ENCODE results near the gene SLCO3A1. TPM values are rescaled to one million over a fixed set of nuclear protein-coding genes. Genes with fewer than 3 reads are reported as not detected.

The SLCO3A1 gene
- total and polyA plus RNA-seq, 5 experiments from 2014 or later: 9.3 to 12.9 (median 11.8) TPM

DNA sequence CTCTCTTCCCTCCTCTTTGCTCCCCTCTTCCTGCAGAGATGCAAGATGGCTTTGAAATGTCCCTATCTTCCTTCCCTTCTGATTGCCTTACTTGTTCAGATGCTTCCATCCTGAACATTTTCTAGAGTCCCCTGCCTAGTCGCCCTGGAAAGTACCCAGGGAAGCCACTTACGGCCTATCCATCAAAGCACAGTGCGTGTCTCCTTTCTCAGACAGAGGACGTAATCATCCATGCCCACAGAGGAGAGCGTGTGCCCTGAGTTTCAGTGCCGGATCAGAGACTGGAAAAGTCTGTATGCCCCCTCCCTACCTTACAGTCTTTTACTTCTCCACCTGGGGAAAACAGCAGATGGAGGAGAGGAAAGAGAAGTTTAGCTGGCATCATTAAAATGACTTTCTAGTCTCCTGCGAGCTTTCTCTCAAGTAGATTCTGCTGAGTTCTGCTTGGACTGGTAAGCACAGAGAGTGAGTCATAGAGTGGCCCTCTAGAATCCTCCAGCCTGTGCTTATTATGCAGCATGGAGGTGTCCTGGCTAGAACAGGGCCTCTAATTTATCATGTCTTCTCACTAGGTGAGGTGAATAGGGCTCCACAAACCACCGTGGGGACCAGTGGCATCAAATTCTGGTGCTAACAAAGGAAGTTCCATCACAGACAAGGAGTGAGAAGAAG, 114.6 kb downstream of the SLCO3A1 start:
- H3K4me3 Mint-ChIP-seq: no peak overlapping the region
- DNase-seq (no peak), ATAC-seq (no peak)
- peaks cover 13 to 22% (median 14%) of the 10 kb centered on the region in 4 donors for H3K4me1 Mint-ChIP-seq
- POLR2A ChIA-PET: no interaction called here
- H3K27ac Mint-ChIP-seq: no peak overlapping the region
- peaks cover 0 to 2% (median 0%) of the 10 kb centered on the region in 5 donors for H3K27me3 Mint-ChIP-seq
- peaks cover 0 to 3% (median 0%) of the 10 kb centered on the region in 9 donors for H3K9me3 Mint-ChIP-seq
- H3K36me3 Mint-ChIP-seq: peaks cover 0 to 4% (median 2%) of the 10 kb centered on the region in 3 donors

DNA sequence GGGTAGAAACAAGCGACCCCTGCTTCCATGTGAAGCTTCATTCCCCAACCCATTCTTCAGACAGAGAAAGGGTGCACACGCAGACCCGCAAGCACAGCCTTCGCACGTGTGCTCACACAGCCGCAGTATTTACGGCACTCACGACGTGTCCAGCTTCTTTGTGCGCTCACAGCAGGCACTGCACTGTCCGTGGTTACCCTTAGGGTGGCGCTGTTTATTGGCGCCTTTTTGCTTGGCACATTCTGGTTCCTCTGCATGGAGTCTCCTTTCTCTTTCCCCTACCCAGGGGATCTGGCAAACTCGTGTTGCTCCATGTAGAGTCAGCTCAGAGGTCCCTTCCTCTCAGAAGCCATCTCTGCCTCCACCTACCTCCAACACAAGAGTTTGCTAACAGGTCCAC, 115.1 kb downstream of the SLCO3A1 start:
- H3K27me3 Mint-ChIP-seq: peaks cover 0 to 2% (median 0%) of the 10 kb centered on the region in 5 donors
- POLR2A ChIA-PET: no interaction called here

DNA sequence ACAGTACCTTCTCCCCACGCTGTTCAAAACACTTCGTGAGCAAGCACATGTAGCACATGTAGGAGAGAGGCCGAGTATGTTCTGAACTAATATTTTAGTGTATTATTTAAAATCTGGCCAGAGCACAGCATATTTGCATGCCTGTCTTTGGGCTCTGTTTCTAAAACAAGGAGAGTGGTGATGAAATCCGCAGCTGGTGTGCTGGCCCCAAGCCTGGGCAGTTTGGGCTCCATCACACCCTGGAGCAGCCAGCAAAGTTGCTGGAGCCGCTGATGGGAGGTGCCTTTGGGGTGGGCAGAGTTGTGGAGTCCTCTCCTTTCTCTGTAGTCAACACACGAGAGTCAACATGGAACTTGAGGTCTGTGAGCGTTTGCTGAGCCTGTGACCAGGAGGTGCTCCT, 116.6 kb downstream of the SLCO3A1 start:
- POLR2A ChIA-PET: no interaction called here
- Mint-ChIP-seq H3K27ac (no peak overlapping the region), H3K4me1 (peaks cover 6 to 25% (median 16%) of the 10 kb centered on the region in 4 donors), H3K9me3 (peaks cover 0 to 2% (median 0%) of the 10 kb centered on the region in 9 donors), H3K36me3 (peaks cover 0 to 2% (median 0%) of the 10 kb centered on the region in 3 donors), H3K4me3 (no peak overlapping the region), H3K27me3 (peaks cover 0 to 3% (median 0%) of the 10 kb centered on the region in 5 donors)
- ATAC-seq (no peak), DNase-seq (no peak)

More for the DNA sequence above, 115.1 kb downstream of the SLCO3A1 start:
- Mint-ChIP-seq H3K27ac (no peak overlapping the region), H3K36me3 (peaks cover 0 to 2% (median 1%) of the 10 kb centered on the region in 3 donors), H3K4me3 (no peak overlapping the region), H3K4me1 (peaks cover 10 to 23% (median 15%) of the 10 kb centered on the region in 4 donors), H3K9me3 (peaks cover 0 to 2% (median 0%) of the 10 kb centered on the region in 9 donors)
- DNase-seq: no peak
- ATAC-seq: no peak

DNA sequence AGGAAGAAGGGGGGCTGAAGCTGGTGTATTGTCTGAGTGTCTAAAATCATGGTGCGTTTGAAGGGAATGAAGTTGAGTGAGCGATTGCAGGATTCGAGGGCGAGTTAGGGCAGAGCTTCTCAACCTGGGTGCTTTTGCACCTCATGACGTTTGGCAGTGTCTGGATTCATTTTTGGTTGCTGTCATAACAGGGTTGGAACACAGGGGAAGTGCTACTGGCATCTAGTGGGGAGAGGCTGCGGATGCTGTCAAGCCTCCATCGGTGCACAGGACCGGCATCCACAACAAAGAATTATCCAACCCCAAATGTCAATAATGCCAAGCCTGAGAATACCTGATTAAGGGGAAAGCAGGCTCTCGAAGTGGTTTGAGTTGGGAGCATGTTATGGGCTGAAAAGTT, 120.0 kb downstream of the SLCO3A1 start:
- H3K9me3 Mint-ChIP-seq: peaks cover 0 to 15% (median 0%) of the 10 kb centered on the region in 9 donors
- H3K27me3 Mint-ChIP-seq: peaks cover 0 to 3% (median 0%) of the 10 kb centered on the region in 5 donors
- H3K36me3 Mint-ChIP-seq: peaks cover 0 to 2% (median 0%) of the 10 kb centered on the region in 3 donors
- POLR2A ChIA-PET: no interaction called here
- ATAC-seq: no peak
- DNase-seq: no peak
- peaks cover 6 to 23% (median 14%) of the 10 kb centered on the region in 4 donors for H3K4me1 Mint-ChIP-seq
- no peak overlapping the region for H3K4me3 Mint-ChIP-seq
- H3K27ac Mint-ChIP-seq: peak overlapping the region in 1 of 10 donors; percentile 41

DNA sequence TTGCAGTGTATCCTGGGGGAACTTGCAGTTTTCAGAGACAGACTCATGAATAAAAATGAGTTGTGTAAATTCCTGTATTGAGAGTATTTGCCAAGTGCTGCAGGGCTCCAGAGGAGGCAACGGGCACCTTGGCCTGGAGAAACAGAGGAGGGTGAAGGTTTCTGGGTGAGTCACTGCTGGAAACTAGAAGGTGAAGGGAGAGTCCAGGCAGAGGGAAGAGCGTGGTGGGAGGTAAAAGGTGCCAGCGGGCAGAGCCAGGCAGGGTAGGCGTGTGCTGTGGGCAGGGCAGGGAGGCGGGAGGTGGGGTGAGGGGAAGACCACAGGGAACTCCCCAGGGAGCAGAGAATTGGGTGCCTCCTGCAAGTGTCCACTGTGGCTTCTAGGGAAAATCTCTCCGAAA, 120.8 kb downstream of the SLCO3A1 start:
- H3K4me1 Mint-ChIP-seq: peaks cover 6 to 23% (median 14%) of the 10 kb centered on the region in 4 donors
- DNase-seq: no peak
- peaks cover 0 to 15% (median 0%) of the 10 kb centered on the region in 9 donors for H3K9me3 Mint-ChIP-seq
- H3K27me3 Mint-ChIP-seq: peaks cover 0 to 3% (median 0%) of the 10 kb centered on the region in 5 donors
- POLR2A ChIA-PET: no interaction called here
- peaks cover 0 to 2% (median 0%) of the 10 kb centered on the region in 3 donors for H3K36me3 Mint-ChIP-seq
- no peak overlapping the region for H3K4me3 Mint-ChIP-seq
- H3K27ac Mint-ChIP-seq: no peak overlapping the region
- ATAC-seq: no peak

DNA sequence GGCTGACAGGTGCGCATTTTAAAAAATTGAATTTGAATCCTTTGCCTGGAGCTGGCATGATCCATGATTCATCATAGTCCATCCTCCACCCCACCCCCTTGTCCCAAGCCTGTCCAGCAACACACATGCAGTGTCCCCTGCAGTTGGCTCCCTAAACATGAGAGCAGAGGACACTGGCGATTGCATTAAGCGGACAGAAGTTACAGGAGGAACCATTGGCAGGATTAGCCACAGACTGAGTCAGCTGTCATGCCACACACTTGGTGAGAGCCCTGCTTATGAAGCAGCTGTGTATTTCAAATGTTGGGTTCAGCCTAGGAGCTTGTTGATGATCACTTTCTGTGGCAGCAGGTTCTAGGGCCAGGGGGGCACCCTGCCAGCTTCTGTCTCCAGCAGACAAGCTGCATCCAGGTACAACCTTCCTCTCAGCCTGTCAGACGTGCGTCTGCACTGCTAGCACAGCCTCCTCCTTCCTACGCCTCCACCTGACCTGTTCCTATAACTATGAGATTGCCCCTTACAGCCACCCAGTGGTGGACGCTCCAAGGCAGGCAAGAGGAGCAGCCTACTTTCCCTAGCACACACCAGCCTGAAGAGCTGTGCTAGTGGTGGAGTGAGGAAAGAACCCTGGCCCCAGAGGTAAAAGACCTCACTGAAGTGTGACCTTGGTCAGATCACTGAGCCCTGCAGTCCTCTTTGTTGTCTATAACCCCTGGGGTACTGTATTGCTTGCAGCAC, 121.9 kb downstream of the SLCO3A1 start:
- Mint-ChIP-seq H3K36me3 (no peaks in the 10 kb centered on the region), H3K9me3 (peaks cover 0 to 15% (median 0%) of the 10 kb centered on the region in 9 donors), H3K4me3 (no peak overlapping the region), H3K4me1 (peaks cover 6 to 18% (median 12%) of the 10 kb centered on the region in 4 donors), H3K27ac (no peak overlapping the region), H3K27me3 (peaks cover 0 to 3% (median 0%) of the 10 kb centered on the region in 5 donors)
- POLR2A ChIA-PET: no interaction called here
- ATAC-seq: no peak
- DNase-seq: no peak

DNA sequence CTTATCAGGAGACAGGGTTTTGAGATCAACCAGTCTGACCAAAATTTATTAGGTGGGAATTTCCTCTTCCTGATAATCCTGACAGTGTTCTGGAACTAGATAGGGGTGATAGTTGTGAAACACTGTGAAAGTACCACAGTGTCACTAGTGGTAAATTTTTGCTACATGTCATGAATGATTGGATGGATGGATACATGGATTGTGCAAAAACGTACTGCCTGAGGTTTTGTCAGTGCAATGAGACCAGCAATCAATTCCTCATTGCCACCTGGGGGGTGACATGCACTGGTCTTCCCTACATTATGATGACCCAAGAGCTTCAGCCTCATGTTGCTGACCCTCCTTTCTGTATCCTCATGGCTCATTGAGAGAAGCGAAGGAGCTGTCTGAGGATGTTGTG, 123.5 kb downstream of the SLCO3A1 start:
- Mint-ChIP-seq H3K4me1 (peaks cover 4 to 17% (median 12%) of the 10 kb centered on the region in 4 donors), H3K27ac (no peak overlapping the region), H3K36me3 (no peaks in the 10 kb centered on the region), H3K4me3 (no peak overlapping the region), H3K27me3 (peaks cover 0 to 3% (median 0%) of the 10 kb centered on the region in 5 donors), H3K9me3 (peaks cover 0 to 15% (median 0%) of the 10 kb centered on the region in 9 donors)
- POLR2A ChIA-PET: no interaction called here
- ATAC-seq: no peak
- DNase-seq: no peak

DNA sequence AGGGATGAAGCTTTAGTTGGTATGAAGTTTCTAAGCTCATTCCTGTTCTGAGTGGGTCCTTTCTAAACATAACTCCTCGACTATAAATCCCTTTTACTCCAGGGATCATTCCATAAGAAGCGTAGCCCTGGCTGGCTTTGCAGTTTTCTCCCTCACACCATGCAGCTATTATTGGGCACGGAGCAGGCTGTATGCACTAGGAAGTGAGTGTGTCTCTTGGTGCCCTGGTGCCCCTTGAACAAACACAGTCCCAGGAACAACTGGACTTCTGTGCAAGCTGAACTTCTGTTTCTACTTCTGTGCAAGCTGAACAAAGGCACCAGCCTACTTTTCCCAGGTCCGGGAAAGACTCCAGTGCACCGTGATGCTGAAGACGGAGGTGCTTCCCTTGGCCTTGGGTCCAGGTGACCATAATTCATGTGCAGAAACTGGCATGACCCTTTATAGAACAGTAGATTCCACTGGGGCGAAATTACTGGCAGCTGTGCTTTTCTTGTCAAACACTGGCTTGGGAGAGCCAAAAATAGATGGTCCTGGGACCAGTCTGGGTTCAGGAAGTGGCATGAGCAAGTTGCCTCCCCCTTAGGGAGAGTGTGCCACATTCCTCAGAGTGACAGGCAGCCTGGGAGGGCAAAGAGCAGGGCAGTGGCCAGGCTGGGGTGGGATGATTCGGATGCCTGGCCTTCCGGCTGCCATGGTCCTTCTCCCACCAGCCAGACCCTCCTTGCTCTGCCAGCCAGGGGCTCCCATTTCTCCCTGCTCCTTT, 127.2 kb downstream of the SLCO3A1 start:
- Mint-ChIP-seq H3K4me1 (peaks cover 0 to 16% (median 5%) of the 10 kb centered on the region in 4 donors), H3K27me3 (no peaks in the 10 kb centered on the region), H3K27ac (no peak overlapping the region), H3K36me3 (no peaks in the 10 kb centered on the region), H3K4me3 (no peak overlapping the region), H3K9me3 (peaks cover 0 to 14% (median 0%) of the 10 kb centered on the region in 9 donors)
- DNase-seq (no peak), ATAC-seq (no peak)
- POLR2A ChIA-PET: no interaction called here

DNA sequence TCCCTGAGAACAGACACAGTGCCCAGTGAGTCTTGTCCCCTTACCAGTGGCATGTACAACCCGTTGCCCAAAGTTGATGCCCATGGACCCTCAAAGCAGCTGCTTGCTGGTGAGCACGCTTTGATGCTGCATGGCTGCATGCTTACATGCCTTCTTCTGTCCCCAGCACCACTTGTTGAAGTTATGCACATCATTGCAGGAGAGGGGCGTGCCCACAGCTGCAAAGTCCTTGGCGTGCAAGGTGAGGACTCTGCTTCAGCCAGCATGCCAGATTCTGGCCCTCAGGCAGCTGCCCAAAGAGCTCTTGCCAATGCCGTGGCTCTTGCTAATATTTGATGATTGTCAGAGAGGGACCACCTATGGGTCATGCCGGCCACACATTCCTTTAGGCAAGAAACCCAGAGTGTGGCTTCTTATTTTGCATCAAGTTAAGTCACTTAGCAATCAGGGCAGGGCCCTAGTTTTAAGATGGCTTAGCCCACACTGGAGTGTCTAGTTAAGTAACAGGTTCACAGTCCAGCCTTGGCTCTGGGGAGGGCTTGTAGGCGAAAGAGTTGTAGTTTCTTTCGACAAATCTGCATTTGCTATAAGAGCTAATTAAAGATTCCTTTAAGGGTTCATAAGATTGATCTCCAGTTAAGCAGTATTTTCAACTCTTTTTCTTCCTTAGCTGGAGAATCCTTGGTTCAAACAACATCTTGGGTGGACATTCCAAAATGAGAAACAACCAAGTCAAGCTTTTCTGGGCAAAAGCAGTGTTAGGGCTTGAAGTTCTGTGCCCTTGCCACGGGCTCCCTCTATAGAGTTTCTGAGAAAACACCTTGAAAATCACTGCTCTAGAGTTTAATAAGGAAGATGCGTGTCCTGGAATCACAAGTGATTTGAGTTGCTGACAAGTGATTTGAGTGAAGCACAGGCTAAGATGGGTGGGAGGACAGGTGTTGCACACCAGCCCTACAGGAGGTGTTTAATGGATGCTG, 128.6 kb downstream of the SLCO3A1 start:
- peaks cover 0 to 4% (median 0%) of the 10 kb centered on the region in 9 donors for H3K9me3 Mint-ChIP-seq
- no peak for DNase-seq
- no peaks in the 10 kb centered on the region for H3K36me3 Mint-ChIP-seq
- POLR2A ChIA-PET: no interaction called here
- peak overlapping the region in 1 of 10 donors; percentile 92 for H3K27ac Mint-ChIP-seq
- peaks cover 3 to 18% (median 12%) of the 10 kb centered on the region in 4 donors for H3K4me1 Mint-ChIP-seq
- no peak for ATAC-seq
- no peaks in the 10 kb centered on the region for H3K27me3 Mint-ChIP-seq
- H3K4me3 Mint-ChIP-seq: no peak overlapping the region

DNA sequence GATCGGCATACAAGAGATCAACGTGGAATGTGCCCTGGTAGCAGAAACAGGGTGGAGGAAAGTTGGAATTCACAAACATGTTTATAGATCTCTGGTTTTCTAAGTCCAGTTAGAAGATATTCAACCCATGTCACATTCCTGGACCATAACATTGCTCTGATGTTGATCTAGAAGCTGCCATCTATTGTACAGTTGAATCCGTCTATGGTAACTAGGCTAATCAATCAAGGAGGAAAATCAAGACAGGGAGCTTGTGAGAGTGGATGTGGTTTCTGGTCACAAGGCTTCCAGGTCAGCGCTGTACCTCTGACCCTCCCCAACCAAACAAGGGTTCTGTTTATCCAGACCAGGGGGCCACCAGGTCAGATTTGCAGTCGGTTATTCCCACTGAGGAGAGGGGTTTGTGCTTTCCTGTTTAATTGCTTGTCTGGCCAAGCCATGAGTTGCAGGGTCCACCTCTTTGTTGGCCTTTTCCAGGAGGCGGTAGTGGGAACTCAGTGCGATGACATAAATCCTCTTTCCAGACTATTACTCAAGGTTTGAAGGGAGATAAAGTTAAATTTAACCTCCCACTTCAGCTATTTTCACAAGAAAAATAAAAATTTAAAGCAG, 130.3 kb downstream of the SLCO3A1 start:
- Mint-ChIP-seq H3K4me3 (no peak overlapping the region), H3K27ac (no peak overlapping the region), H3K27me3 (no peaks in the 10 kb centered on the region), H3K9me3 (no peaks in the 10 kb centered on the region), H3K4me1 (peaks cover 8 to 24% (median 13%) of the 10 kb centered on the region in 4 donors), H3K36me3 (no peaks in the 10 kb centered on the region)
- DNase-seq: no peak
- ATAC-seq: no peak
- POLR2A ChIA-PET: no interaction called here

DNA sequence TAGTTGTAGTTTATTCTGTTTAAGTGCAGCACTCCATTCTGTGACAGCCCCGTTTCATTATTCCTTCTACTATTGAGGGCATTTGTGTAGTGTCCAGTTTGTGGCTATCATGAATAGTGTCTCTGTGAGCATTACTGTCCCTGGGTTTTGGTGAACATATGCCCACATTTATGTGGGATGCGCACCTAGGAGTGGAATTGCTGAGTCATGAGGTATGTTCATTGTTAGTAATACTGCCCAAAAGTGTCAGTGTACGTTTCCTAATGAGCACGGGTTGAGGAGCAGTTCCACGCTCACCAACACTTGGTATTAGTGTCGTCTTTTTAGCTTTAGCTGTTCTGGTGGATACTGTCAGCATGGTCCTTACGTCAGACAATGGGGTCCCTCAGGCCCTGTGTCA, 131.8 kb downstream of the SLCO3A1 start:
- H3K4me3 Mint-ChIP-seq: no peak overlapping the region
- no peak overlapping the region for H3K27ac Mint-ChIP-seq
- H3K9me3 Mint-ChIP-seq: no peaks in the 10 kb centered on the region
- no peak for DNase-seq
- ATAC-seq: no peak
- no peaks in the 10 kb centered on the region for H3K27me3 Mint-ChIP-seq
- POLR2A ChIA-PET: no interaction called here
- H3K4me1 Mint-ChIP-seq: peaks cover 9 to 31% (median 14%) of the 10 kb centered on the region in 4 donors
- H3K36me3 Mint-ChIP-seq: no peaks in the 10 kb centered on the region
